Activated CD8-positive, alpha-beta memory T cell treated with anti-CD3 and anti-CD28 coated beads, Interleukin-2, amount 50 U/mL, for 4 hours (primary cell): ENCODE results near the gene SPAG16.
"Not testable (repeated sequence)": the region's sequence is repeated elsewhere in the genome, so short reads cannot be mapped to it uniquely, and the experiment has no call there.

Experiments
- DNase-seq: peaks from one replicate; pipeline ENCODE4 v3.0.0-alpha.2; 2020

SPAG16 gene

GRCh38 chr2:213559053-213559452 lies 274.8 kb downstream of the SPAG16 start:
- no peak for DNase-seq

GRCh38 chr2:213561759-213562158 lies 277.5 kb downstream of the SPAG16 start:
- DNase-seq, result no peak

- DNase-seq, result no peak
These were observed 278.4 kb downstream of the SPAG16 start for GRCh38 chr2:213562539-213563180.

- DNase-seq, result no peak
These were observed 282.6 kb downstream of the SPAG16 start for GRCh38 chr2:213566846-213567245.

GRCh38 chr2:213609570-213610170 lies 325.4 kb downstream of the SPAG16 start:
- DNase-seq, result no peak

GRCh38 chr2:213627054-213627710 lies 342.9 kb downstream of the SPAG16 start:
- DNase-seq, result no peak

GRCh38 chr2:213627835-213628460 lies 343.7 kb downstream of the SPAG16 start:
- DNase-seq, result no peak

- no peak for DNase-seq
These were observed 356.6 kb downstream of the SPAG16 start for GRCh38 chr2:213640738-213641425.

GRCh38 chr2:213644926-213645325 lies 360.7 kb downstream of the SPAG16 start:
- DNase-seq, result no peak

- no peak for DNase-seq
These were observed 364.9 kb downstream of the SPAG16 start for GRCh38 chr2:213649176-213649575.

- DNase-seq, result no peak
These were observed 380.6 kb downstream of the SPAG16 start for GRCh38 chr2:213664817-213665216.

GRCh38 chr2:213669657-213670056 lies 385.4 kb downstream of the SPAG16 start:
- DNase-seq, result no peak

- DNase-seq, result no peak
These were observed 394.4 kb downstream of the SPAG16 start for GRCh38 chr2:213678437-213679218.

- no peak for DNase-seq
These were observed 395.6 kb downstream of the SPAG16 start for GRCh38 chr2:213679894-213680293.

GRCh38 chr2:213682276-213682675 lies 398.0 kb downstream of the SPAG16 start:
- DNase-seq, result no peak

GRCh38 chr2:213688133-213688532 lies 403.9 kb downstream of the SPAG16 start:
- no peak for DNase-seq

- not testable (repeated sequence) for DNase-seq
These were observed 404.6 kb downstream of the SPAG16 start for GRCh38 chr2:213688825-213689224.

- DNase-seq, result no peak
These were observed 405.3 kb downstream of the SPAG16 start for GRCh38 chr2:213689585-213689984.

- DNase-seq, result no peak
These were observed 407.1 kb downstream of the SPAG16 start for GRCh38 chr2:213691351-213691750.

GRCh38 chr2:213696442-213696841 lies 412.2 kb downstream of the SPAG16 start:
- no peak for DNase-seq

- DNase-seq, result not testable (repeated sequence)
These were observed 417.1 kb downstream of the SPAG16 start for GRCh38 chr2:213701365-213701764.

- DNase-seq, result no peak
These were observed 419.3 kb downstream of the SPAG16 start for GRCh38 chr2:213703406-213704098.
